Peyer's patch (tissue), 4 donors: ENCODE data around the gene RARG.

Experiments used
- POLR2A ChIP-seq, 2 donors: fragments of 450-650 bp; IDR thresholded peaks; one replicate each; pipeline ENCODE4 v1.5.1; 2017; ENCODE audit warnings: antibody characterized with exemption in 2 of 2, mild to moderate bottlenecking in 2 of 2, moderate library complexity in 2 of 2
- TF ChIP-seq, protein P1 (sequence below), 6 experiments: fragments of 450-650 bp in 4 of 6; fragments of 200-600 bp in 2 of 6; sonication (generic) in 1 of 6; IDR thresholded peaks; one replicate each; pipeline ENCODE4 v1.5.1; 2017 to 2019; ENCODE audit warnings: antibody characterized with exemption in 6 of 6, mild to moderate bottlenecking in 3 of 6, moderate library complexity in 1 of 6

DNA sequence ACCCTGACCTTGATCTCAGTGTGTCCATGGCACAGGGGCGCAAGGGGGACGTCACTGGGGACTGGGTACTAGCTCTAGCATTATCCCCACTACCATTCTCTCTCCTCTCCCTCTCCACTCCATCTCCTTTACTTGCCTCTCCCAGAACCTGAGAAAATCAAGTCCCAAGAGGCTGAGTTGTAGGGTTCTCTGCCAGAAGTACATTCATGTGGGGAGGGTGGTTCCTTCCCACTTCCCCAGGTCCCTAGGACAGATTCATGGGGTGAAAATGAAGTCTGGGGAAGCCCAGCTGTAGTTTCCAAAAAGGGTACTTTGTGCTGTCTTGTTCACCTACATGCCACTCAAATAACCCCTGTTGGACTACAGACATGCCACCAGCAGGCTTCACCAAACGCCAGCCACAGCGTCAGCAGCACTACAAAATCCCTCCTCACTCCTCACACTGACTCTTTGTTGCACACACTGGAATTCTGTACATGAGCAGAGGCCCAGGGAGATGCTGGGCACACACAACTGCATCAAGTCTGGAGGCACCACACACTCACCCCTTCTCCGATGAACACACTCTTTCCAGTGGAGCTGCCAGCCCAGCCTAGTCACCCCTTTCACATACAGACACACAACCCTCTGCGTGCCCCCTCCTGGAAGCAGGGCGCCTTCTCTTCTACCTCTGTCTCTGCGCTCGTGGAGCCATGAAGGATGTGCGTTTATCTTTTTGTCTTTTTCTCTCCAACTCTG, 6.9 kb downstream of the RARG start:
- TF ChIP-seq POLR2A (IDR thresholded peaks at IDR 0.05) = no peak
- TF ChIP-seq, protein P1, sequence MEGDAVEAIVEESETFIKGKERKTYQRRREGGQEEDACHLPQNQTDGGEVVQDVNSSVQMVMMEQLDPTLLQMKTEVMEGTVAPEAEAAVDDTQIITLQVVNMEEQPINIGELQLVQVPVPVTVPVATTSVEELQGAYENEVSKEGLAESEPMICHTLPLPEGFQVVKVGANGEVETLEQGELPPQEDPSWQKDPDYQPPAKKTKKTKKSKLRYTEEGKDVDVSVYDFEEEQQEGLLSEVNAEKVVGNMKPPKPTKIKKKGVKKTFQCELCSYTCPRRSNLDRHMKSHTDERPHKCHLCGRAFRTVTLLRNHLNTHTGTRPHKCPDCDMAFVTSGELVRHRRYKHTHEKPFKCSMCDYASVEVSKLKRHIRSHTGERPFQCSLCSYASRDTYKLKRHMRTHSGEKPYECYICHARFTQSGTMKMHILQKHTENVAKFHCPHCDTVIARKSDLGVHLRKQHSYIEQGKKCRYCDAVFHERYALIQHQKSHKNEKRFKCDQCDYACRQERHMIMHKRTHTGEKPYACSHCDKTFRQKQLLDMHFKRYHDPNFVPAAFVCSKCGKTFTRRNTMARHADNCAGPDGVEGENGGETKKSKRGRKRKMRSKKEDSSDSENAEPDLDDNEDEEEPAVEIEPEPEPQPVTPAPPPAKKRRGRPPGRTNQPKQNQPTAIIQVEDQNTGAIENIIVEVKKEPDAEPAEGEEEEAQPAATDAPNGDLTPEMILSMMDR (IDR thresholded peaks at IDR 0.05) = no peak
